ENCODE data around the gene UGT1A10.

UGT1A10 gene

GRCh38 chr2:233803994-233804393 is 167.7 kb downstream of the UGT1A10 start:
- no peak for DNase-seq (ENCODE audit: low spot score)

DNA sequence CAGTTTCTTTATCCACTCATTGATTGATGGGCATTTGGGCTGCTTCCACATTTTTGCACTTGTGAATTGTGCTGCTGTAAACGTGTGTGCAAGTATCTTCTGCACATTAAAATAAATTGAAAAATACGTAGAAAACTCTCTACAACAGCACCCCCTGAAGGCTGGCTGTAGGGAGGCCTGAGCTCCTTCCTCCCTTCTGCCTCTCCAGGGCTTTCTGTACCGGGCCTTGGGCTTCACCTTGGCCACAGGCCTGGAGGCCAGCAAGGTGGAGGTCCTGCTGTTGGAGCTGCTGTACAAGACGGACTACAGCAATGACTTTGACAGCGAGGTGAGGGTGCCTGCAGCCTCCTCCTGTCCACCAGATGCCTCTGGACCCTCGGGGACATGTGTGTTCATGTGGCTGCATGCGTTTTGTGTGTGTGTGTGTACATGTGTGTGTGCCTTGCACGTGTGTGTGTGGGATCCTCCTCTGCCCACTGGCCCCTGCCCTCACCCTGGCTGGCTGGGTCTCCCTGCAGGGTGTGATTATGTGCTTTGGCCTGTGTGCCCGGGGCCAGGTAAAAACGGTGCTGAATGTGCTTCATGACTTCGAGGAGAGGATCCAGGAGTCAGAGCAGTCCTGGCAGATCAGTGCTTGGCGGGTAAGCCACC is 171.1 kb downstream of the UGT1A10 start:
- no peak for DNase-seq (ENCODE audit: low spot score)

- no peak for DNase-seq (ENCODE audit: low spot score)
Observed at GRCh38 chr2:233807966-233808935, 172.0 kb downstream of the UGT1A10 start.

DNA sequence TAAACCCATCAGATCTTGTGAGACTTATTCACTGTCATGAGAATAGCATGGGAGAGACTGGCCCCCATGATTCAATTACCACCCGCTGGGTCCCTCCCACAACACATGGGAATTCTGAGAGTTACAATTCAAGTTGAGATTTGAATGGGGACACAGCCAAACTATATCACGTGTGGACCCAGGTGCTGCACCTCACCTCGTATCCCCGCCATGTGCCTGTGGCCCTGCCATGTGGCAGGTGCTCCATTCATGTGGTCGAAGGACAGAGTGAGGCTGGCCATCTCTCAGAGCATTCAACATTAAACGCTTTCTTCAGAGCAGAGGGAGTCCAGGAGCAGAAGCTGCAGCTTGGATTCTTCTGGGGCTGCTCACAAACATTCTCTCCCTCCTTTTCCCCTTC is 174.1 kb downstream of the UGT1A10 start:
- DNase-seq (ENCODE audit: low spot score) = no peak

DNA sequence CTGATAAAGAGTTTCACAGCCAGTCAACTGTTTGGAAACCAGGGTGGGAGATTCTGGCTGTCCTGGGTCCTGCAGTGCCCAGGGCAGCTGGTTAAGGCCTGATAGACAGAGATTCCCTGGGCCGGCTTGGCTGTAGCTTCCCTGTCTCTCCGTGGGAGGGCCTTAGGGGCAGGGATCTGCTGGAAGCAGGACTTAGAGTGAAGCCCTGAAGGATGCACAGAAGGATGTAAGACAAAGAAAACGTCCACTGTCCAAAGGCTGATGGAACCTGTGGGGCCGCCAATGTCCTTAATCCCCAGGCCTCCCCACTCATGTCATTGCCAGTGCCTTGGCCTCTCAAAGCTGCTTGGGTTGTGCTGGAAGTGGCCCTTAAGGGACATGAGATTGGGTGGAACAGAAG is 174.8 kb downstream of the UGT1A10 start:
- no peak for DNase-seq (ENCODE audit: low spot score)

GRCh38 chr2:233811732-233812131 is 175.5 kb downstream of the UGT1A10 start:
- DNase-seq (ENCODE audit: low spot score) = no peak

DNA sequence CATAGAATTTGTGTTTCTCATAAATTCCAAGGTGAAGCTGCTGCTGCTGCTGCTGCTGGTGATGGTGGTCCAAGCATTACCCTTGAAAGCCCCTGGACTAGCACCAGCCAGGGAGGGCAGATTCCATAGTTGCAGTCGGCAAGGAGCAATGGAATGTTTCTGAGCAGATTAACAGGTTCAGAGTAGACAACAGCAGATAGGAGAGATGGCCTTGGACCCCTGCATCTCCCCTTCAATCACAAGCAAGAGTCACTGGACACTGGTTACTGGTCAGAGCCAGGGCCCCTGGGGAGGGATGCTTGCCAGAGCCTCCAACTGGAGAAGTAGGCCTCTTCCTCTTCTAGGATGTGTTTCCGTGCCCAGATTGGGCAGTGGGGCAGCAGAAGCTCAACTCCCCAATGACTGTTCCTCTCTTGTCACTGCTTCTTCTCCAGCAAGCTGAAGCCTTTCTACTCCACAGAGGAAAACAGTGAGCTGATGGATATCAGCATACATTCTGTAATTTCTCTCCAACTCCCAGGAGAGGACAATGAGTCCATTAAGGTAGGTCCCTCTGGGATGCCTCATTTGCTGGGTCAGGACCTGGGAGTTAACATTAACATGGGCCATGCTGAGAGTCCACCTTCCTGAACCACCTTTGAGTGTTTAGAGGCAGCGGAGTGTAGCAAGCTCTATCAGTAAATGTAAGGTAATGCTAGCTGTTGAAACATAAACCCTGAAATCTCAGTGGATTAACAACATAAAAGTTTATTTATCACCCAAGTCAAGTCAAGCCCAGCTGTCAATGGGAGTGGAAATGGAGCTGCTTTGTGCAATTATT is 177.2 kb downstream of the UGT1A10 start:
- DNase-seq (ENCODE audit: low spot score) = no peak

DNA sequence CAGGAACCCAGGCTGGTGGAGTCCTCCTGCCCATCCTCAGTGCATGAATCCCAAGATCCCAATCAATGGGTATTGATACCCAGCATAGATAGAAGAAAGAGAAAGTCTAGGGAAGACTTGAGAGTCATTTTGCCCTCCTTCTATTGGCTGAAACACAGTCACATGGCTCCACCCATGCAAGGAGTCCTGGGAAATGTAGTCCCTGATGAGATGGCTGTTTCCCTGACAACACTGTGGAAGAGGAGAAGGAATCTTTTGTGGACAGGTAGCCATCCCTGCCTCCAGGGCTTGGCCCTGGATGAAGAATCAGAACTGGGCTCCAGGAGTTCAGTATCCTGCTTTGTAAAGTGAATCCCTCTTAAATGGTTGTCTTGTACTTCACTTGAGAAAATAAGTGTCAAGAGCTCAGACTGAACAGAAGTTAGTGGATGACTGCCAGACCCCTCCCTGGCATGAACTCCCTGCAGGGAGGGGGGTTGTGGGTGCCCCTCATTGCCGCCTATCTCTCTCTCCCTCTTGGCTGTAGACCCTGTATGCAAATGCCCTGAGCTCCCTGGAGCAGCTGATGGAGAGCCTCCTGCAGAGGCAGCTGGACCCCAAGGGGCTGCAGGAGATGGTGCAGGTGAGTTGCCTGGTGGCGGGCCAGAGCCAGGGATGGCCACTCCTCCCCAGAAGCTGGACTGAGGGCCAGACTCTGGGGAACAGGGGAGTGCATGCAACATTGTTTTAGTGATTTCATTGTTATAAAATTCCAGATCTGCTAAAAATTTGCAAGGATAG is 178.0 kb downstream of the UGT1A10 start:
- DNase-seq (ENCODE audit: low spot score) = no peak

- DNase-seq (ENCODE audit: low spot score) = no peak
Observed at GRCh38 chr2:233815861-233816260, 179.6 kb downstream of the UGT1A10 start.

DNA sequence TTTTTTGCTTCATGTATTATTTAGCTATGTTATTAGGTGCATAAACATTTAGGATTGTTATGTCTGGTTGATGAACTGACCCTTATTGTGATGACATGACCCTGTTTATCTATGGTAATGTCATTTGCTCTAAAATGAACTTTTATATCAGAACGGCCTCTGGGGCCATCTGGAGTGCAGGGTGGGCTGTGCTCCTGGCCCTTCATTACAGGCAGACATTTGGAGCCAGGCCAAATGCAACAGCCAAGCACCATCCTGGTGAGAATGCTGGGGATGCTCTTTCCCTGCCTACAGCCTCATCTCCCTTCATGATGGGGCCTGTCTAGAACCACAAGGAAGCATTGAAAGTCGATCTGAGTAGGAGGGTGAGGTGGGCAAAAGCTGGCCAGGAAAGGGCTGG is 180.1 kb downstream of the UGT1A10 start:
- no peak for DNase-seq (ENCODE audit: low spot score)

DNA sequence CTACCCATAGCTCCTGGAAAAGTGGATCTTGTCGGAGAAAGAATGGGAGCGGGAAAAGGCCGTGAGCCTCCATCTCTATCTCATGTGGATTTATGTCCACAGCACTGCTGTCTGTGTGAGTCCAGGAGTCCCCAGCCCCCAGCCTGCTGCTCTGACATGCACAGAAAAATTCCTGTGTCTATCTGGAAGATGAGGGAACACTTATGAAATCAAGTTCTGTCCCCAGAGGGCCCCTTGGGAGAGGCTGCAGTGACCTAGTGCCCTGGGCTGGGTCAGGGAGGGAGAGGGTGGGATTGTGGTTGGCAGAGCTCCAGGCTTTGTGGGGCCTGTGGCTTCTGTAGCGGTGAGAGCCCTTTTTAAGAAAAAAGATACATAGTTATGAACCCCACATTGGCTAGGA is 180.5 kb downstream of the UGT1A10 start:
- DNase-seq (ENCODE audit: low spot score) = no peak

DNA sequence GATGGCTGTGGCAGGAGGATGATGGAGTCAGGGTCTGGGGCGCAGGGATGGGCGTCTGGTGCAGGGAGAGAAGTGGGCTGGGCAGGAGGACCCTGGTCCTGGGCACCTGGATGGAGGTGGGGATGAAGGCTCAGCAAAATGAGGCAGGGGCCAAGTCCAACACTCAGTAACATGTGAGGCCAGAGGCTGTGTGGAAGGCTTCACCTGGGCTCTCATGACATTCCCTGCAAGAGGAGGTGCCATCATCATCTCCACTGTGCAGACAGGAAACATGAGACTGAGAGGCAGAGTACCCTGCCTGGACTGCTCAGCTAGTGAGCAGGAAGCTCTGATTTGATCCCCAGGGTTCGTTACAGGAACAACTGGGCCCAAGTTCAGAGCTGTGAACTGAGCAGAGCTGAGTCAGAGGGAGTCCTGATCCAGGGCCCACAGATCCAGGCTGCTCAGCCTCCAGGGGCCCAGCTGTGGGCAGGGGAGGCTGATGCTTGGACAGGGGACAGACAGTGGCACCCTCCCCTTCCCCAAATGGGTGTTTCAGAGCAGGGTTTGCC is 181.2 kb downstream of the UGT1A10 start:
- DNase-seq (ENCODE audit: low spot score) = no peak

- DNase-seq (ENCODE audit: low spot score) = no peak
Observed at GRCh38 chr2:233817995-233818638, 181.9 kb downstream of the UGT1A10 start.

DNA sequence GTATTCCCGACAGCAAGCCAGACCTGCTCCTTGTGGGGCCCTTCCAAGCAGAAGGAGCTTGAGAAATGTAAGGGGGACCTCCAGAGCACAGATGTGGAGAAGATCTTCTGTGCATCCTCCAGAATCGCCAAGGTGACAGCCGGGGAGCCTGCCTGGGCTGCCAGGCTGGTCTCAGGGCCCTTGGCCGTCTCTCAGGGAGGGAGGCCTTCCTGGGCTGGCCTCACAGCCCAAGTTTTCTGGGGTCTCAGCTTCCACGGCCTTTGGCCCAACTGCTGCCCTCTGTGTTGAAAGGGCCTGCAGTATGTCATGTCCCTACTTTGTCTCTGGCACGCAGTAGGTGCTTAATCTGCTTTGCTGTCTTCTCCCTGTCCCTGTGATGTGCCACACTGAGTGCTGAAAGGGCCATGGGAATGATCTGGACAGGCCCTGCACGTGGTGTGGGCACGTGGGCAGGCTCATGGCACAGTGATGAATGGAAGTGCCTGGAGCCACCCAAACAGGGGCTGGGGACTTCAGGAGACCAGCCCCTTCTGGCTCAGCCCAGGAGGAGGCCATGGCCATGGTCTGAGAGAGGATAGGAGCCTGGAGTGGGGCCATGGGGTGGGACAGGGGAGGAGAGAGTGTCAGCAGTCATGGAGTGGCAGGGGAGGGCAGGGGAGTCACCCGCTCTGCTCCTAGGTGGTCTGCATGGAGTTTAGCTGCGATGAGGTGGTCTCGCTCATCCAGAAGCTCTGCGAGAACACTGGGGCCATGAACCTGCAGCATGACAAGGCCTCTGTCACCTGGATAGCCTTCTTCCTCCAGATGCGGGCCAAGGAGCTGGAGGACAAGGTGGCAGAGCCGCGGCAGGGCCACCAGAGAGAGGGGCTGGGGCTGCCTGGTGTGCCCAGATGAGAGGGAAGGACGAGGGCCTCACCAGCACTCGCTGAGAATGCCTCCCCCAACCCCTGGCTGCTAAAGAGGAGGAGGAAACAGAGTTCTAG is 182.7 kb downstream of the UGT1A10 start:
- no peak for DNase-seq (ENCODE audit: low spot score)

- DNase-seq (ENCODE audit: low spot score) = no peak
Observed at GRCh38 chr2:233819884-233820773, 183.9 kb downstream of the UGT1A10 start.

- no peak for DNase-seq (ENCODE audit: low spot score)
Observed at GRCh38 chr2:233820774-233821105, 184.5 kb downstream of the UGT1A10 start.

GRCh38 chr2:233821196-233821595 is 184.9 kb downstream of the UGT1A10 start:
- no peak for DNase-seq (ENCODE audit: low spot score)

DNA sequence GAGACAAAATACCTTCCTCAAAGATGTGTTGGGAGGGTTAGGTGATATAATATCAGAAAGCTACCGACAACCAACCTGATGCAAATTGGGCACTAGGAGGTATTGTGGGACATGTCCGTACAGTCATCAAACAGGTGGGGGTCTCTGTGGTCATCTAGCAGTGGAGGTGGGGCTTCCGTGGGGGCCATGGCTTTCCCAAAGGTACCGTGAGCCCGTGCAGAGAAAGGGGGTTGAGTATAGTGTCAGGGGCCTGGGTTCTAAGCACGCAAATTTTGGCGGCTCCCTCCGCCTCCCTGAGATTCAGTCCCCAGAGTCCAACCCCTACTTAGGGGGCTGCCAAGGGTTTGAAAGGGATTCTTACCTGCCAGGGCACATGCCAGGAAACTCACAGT is 185.5 kb downstream of the UGT1A10 start:
- no peak for DNase-seq (ENCODE audit: low spot score)

Measured in Ammon's horn (tissue), 1 donor.